SU-DHL-6 (cell line): ENCODE data around the gene GKN2.
"Not testable (repeated sequence)": the region's sequence is repeated elsewhere in the genome, so short reads cannot be mapped to it uniquely, and the experiment has no call there.

Experiments used
- H2AFZ ChIP-seq: fragments of 200-600 bp; sonication (generic); 2 replicates; pipeline ENCODE4 v1.6.1; 2014; ENCODE audit warnings: low read depth, mild to moderate bottlenecking, moderate library complexity, mixed read lengths, antibody characterized with exemption, low read length; ENCODE audit not compliant: severe bottlenecking
- H3F3A ChIP-seq: fragments of 200-600 bp; shearing (Covaris generic); 2 replicates; pipeline ENCODE4 v1.6.0; 2016; ENCODE audit warnings: antibody characterized with exemption, mild to moderate bottlenecking; ENCODE audit not compliant: insufficient read depth
- H3K27ac ChIP-seq: fragments of 200-600 bp; sonication (generic); 2 replicates; pipeline ENCODE4 v1.5.1; 2016; ENCODE audit warnings: low read depth, mild to moderate bottlenecking, low read length, moderate library complexity, mixed read lengths
- H3K27me3 ChIP-seq: fragments of 200-600 bp; sonication (generic), shearing (Covaris generic); 2 replicates; pipeline ENCODE4 v1.6.0; 2014; ENCODE audit warnings: mild to moderate bottlenecking, low read length
- H3K36me3 ChIP-seq: fragments of 200-600 bp; sonication (generic); 2 replicates; pipeline ENCODE4 v1.6.1; 2014; ENCODE audit warnings: mild to moderate bottlenecking, low read length, mixed read lengths
- H3K4me2 ChIP-seq: fragments of 300-600, 200-600 bp; shearing (Covaris generic), sonication (generic); 2 replicates; pipeline ENCODE4 v1.6.0; 2014; ENCODE audit warnings: low read length, low read depth, mild to moderate bottlenecking; ENCODE audit not compliant: poor library complexity, severe bottlenecking
- H3K4me3 ChIP-seq: fragments of 200-600 bp; sonication (generic); 2 replicates; pipeline ENCODE4 v1.5.1; 2014; ENCODE audit warnings: antibody characterized with exemption, low read length, mild to moderate bottlenecking, mixed read lengths; ENCODE audit not compliant: insufficient read depth, poor library complexity, severe bottlenecking
- H3K79me2 ChIP-seq: fragments of 200-600 bp; sonication (generic); 2 replicates; pipeline ENCODE4 v1.6.1; 2014; ENCODE audit warnings: mild to moderate bottlenecking, low read length, moderate library complexity; ENCODE audit not compliant: insufficient read depth
- H3K9ac ChIP-seq: fragments of 200-600 bp; sonication (generic); 2 replicates; pipeline ENCODE4 v1.7.0; 2014; ENCODE audit warnings: mild to moderate bottlenecking, low read length
- H3K9me2 ChIP-seq: fragments of 200-600 bp; sonication (generic); replicated peaks from 2 replicates; pipeline ENCODE4 v1.6.1; 2014; ENCODE audit warnings: low read length; ENCODE audit not compliant: insufficient read depth
- H3K9me3 ChIP-seq: fragments of 200-600 bp; sonication (generic); 2 replicates; pipeline ENCODE4 v1.6.1; 2014; ENCODE audit warnings: low read length, mixed read lengths; ENCODE audit not compliant: insufficient read depth
- H4K20me1 ChIP-seq: fragments of 200-600 bp; sonication (generic); 2 replicates; pipeline ENCODE4 v1.6.1; 2014; ENCODE audit warnings: low read depth, mild to moderate bottlenecking, antibody characterized with exemption, low read length, moderate library complexity, mixed read lengths
- EZH2phosphoT487 ChIP-seq: fragments of 200-600 bp; sonication (generic), shearing (Covaris generic); conservative IDR thresholded peaks from 2 replicates; pipeline ENCODE4 v1.6.1; 2018; ENCODE audit warnings: mild to moderate bottlenecking, antibody characterized with exemption, low read length, moderate library complexity, mixed read lengths
- TF ChIP-seq, protein P1 (sequence below): fragments of 200-600 bp; sonication (generic); IDR thresholded peaks from one replicate; pipeline ENCODE4 v1.5.1; 2017; ENCODE audit warnings: antibody characterized with exemption, mild to moderate bottlenecking, low read length, moderate library complexity; ENCODE audit not compliant: insufficient read depth, poor library complexity, severe bottlenecking

Gene GKN2

GRCh38 chr2:68961380-68961779 lies 8.7 kb upstream of the GKN2 start:
- no peak overlapping the region for H3K4me2 ChIP-seq
- H3K36me3 ChIP-seq: no peaks in the 10 kb centered on the region
- H3K79me2 ChIP-seq: no peaks in the 10 kb centered on the region
- H2AFZ ChIP-seq: no peak overlapping the region
- no peaks in the 10 kb centered on the region for H3K9me3 ChIP-seq
- H3K9ac ChIP-seq: no peak overlapping the region
- H3K9me2 ChIP-seq: no peaks in the 10 kb centered on the region
- H3K4me3 ChIP-seq: no peak overlapping the region
- H3K27me3 ChIP-seq: no peaks in the 10 kb centered on the region
- no peak overlapping the region for H3K27ac ChIP-seq
- H4K20me1 ChIP-seq: no peaks in the 10 kb centered on the region
- TF ChIP-seq, protein P1, sequence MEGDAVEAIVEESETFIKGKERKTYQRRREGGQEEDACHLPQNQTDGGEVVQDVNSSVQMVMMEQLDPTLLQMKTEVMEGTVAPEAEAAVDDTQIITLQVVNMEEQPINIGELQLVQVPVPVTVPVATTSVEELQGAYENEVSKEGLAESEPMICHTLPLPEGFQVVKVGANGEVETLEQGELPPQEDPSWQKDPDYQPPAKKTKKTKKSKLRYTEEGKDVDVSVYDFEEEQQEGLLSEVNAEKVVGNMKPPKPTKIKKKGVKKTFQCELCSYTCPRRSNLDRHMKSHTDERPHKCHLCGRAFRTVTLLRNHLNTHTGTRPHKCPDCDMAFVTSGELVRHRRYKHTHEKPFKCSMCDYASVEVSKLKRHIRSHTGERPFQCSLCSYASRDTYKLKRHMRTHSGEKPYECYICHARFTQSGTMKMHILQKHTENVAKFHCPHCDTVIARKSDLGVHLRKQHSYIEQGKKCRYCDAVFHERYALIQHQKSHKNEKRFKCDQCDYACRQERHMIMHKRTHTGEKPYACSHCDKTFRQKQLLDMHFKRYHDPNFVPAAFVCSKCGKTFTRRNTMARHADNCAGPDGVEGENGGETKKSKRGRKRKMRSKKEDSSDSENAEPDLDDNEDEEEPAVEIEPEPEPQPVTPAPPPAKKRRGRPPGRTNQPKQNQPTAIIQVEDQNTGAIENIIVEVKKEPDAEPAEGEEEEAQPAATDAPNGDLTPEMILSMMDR: no peak
- no peak for TF ChIP-seq EZH2phosphoT487
- H3F3A ChIP-seq: no peaks in the 10 kb centered on the region

- no peak overlapping the region for H3K4me2 ChIP-seq
- no peak overlapping the region for H3K4me3 ChIP-seq
- no peak overlapping the region for H3K27ac ChIP-seq
- H3K9me3 ChIP-seq: no peaks in the 10 kb centered on the region
- no peak for TF ChIP-seq EZH2phosphoT487
- TF ChIP-seq, protein P1: no peak
- H3K79me2 ChIP-seq: no peaks in the 10 kb centered on the region
- peaks cover 4% of the 10 kb centered on the region; the same call in 1 of the 2 replicates for H4K20me1 ChIP-seq
- no peaks in the 10 kb centered on the region for H3K9me2 ChIP-seq
- no peak overlapping the region for H3K9ac ChIP-seq
- no peak overlapping the region for H2AFZ ChIP-seq
- H3F3A ChIP-seq: no peaks in the 10 kb centered on the region
- H3K36me3 ChIP-seq: no peaks in the 10 kb centered on the region
- no peaks in the 10 kb centered on the region for H3K27me3 ChIP-seq
These were observed 6.3 kb upstream of the GKN2 start for GRCh38 chr2:68959001-68959400.

DNA sequence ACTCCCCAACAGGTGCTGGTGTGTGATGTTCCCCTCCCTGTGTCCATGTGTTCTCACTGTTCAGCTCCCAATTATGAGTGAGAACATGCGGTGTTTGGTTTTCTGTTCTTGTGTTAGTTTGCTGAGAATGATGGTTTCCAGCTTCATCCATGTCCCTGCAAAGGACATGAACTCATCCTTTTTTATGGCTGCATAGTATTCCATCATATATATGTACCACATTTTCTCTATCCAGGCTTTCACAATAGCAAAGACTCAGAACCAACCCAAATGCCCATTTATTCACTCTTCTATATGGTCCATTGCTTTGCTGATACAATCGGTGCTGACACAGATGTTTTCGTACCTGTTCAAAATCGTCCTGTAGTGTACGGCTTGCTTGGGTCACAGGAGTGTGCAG lies 2.7 kb upstream of the GKN2 start:
- H3K4me3 ChIP-seq, H2AFZ ChIP-seq, H3K4me2 ChIP-seq, H3K27me3 ChIP-seq, H3K36me3 ChIP-seq, H3K9me3 ChIP-seq, H3K9ac ChIP-seq, H3K27ac ChIP-seq, H4K20me1 ChIP-seq, H3F3A ChIP-seq, H3K9me2 ChIP-seq, H3K79me2 ChIP-seq: not testable (repeated sequence)

- Histone ChIP-seq H4K20me1 (peaks cover 4% of the 10 kb centered on the region; the same call in 1 of the 2 replicates), H3K9ac (no peak overlapping the region), H3K4me3 (no peak overlapping the region), H2AFZ (no peak overlapping the region), H3K27me3 (no peaks in the 10 kb centered on the region), H3F3A (no peaks in the 10 kb centered on the region), H3K36me3 (no peaks in the 10 kb centered on the region), H3K79me2 (no peaks in the 10 kb centered on the region), H3K27ac (no peak overlapping the region), H3K9me2 (no peaks in the 10 kb centered on the region), H3K9me3 (no peaks in the 10 kb centered on the region), H3K4me2 (no peak overlapping the region)
- TF ChIP-seq, protein P1: no peak
- no peak for TF ChIP-seq EZH2phosphoT487
These were observed 794 bp downstream of the GKN2 start for GRCh38 chr2:68951899-68952298.
